Stimulated activated CD8-positive, alpha-beta memory T cell treated with anti-CD3 and anti-CD28 coated beads, Interleukin-15, amount 100 ng/mL, for 24 hours (primary cell): ENCODE data around the gene NT5E.

Experiments
- DNase-seq: peaks from one replicate; pipeline ENCODE4 v3.0.0-alpha.2; 2020; ENCODE audit warnings: low read depth

Gene NT5E

GRCh38 chr6:85421972-85422371, 27.9 kb upstream of the NT5E start:
- no peak for DNase-seq

- DNase-seq = no peak
Observed at GRCh38 chr6:85422996-85423395, 26.9 kb upstream of the NT5E start.

- no peak for DNase-seq
Observed at GRCh38 chr6:85424981-85425380, 24.9 kb upstream of the NT5E start.

GRCh38 chr6:85425997-85426396, 23.9 kb upstream of the NT5E start:
- no peak for DNase-seq

GRCh38 chr6:85428486-85428885, 21.4 kb upstream of the NT5E start:
- no peak for DNase-seq

- DNase-seq = no peak
Observed at GRCh38 chr6:85429346-85429745, 20.5 kb upstream of the NT5E start.

GRCh38 chr6:85431271-85431670, 18.6 kb upstream of the NT5E start:
- DNase-seq = no peak

- DNase-seq = no peak
Observed at GRCh38 chr6:85432554-85432953, 17.3 kb upstream of the NT5E start.

- no peak for DNase-seq
Observed at GRCh38 chr6:85435851-85436250, 14.0 kb upstream of the NT5E start.

GRCh38 chr6:85436411-85436810, 13.5 kb upstream of the NT5E start:
- DNase-seq = no peak

GRCh38 chr6:85436939-85437495, 12.9 kb upstream of the NT5E start:
- no peak for DNase-seq

- no peak for DNase-seq
Observed at GRCh38 chr6:85443349-85444117, 6.3 kb upstream of the NT5E start.

GRCh38 chr6:85449388-85449817, 480 bp upstream of the NT5E start:
- DNase-seq = no peak

- DNase-seq = no peak
Observed at GRCh38 chr6:85451565-85452306, 1.9 kb downstream of the NT5E start.

GRCh38 chr6:85452441-85452881, 2.6 kb downstream of the NT5E start:
- no peak for DNase-seq

GRCh38 chr6:85453052-85453451, 3.2 kb downstream of the NT5E start:
- no peak for DNase-seq

- no peak for DNase-seq
Observed at GRCh38 chr6:85453490-85453889, 3.6 kb downstream of the NT5E start.

GRCh38 chr6:85455471-85456026, 5.7 kb downstream of the NT5E start:
- no peak for DNase-seq

- DNase-seq = no peak
Observed at GRCh38 chr6:85456782-85457181, 6.9 kb downstream of the NT5E start.

- no peak for DNase-seq
Observed at GRCh38 chr6:85458184-85458583, 8.3 kb downstream of the NT5E start.

- DNase-seq = no peak
Observed at GRCh38 chr6:85458782-85459181, 8.9 kb downstream of the NT5E start.

GRCh38 chr6:85459224-85459901, 9.5 kb downstream of the NT5E start:
- no peak for DNase-seq
